Ishikawa (cell line): ENCODE data around the gene MYH7.

Experiments used
- CEBPB ChIP-seq: IDR thresholded peaks from 2 replicates; pipeline ENCODE4 v1.6.1; 2012
- CREB1 ChIP-seq: IDR thresholded peaks from 2 replicates; pipeline ENCODE4 v1.6.1; 2012; ENCODE audit warnings: low read depth
- EGR1 ChIP-seq: IDR thresholded peaks from 2 replicates; pipeline ENCODE4 v1.6.1; 2012
- EP300 ChIP-seq: IDR thresholded peaks from 2 replicates; pipeline ENCODE4 v1.6.1; 2012; ENCODE audit warnings: borderline replicate concordance
- FOXM1 ChIP-seq: IDR thresholded peaks from 2 replicates; pipeline ENCODE4 v1.6.1; 2012; ENCODE audit warnings: low read depth, borderline replicate concordance
- MAX ChIP-seq: IDR thresholded peaks from 2 replicates; pipeline ENCODE4 v1.6.1; 2012
- NFIC ChIP-seq: IDR thresholded peaks from 2 replicates; pipeline ENCODE4 v1.6.1; 2012
- RAD21 ChIP-seq: IDR thresholded peaks from 2 replicates; pipeline ENCODE4 v1.6.1; 2012; ENCODE audit warnings: low read depth
- REST ChIP-seq: IDR thresholded peaks from 2 replicates; pipeline ENCODE4 v1.6.1; 2012; ENCODE audit warnings: low read depth, mild to moderate bottlenecking
- TAF1 ChIP-seq: IDR thresholded peaks from 2 replicates; pipeline ENCODE4 v1.6.1; 2012; ENCODE audit warnings: low read depth, mild to moderate bottlenecking
- TCF12 ChIP-seq: IDR thresholded peaks from 2 replicates; pipeline ENCODE4 v1.6.1; 2012; ENCODE audit warnings: low read depth
- TEAD4 ChIP-seq: IDR thresholded peaks from 2 replicates; pipeline ENCODE4 v1.6.1; 2012
- USF1 ChIP-seq: IDR thresholded peaks from 2 replicates; pipeline ENCODE4 v1.6.1; 2012
- YY1 ChIP-seq: IDR thresholded peaks from 2 replicates; pipeline ENCODE4 v1.6.1; 2012; ENCODE audit warnings: low read depth
- ZBTB7A ChIP-seq: IDR thresholded peaks from 2 replicates; pipeline ENCODE4 v1.6.1; 2012; ENCODE audit warnings: low read depth

Gene MYH7

GRCh38 chr14:23392613-23393012 is 42.8 kb downstream of the MYH7 start:
- TF ChIP-seq YY1 (no peak), RAD21 (no peak), CEBPB (no peak), EP300 (no peak), MAX (no peak), FOXM1 (no peak), ZBTB7A (no peak), USF1 (no peak), REST (no peak), TCF12 (no peak), EGR1 (no peak), CREB1 (no peak), TAF1 (no peak)

- TF ChIP-seq TEAD4: no peak
- no peak for TF ChIP-seq CEBPB
- TF ChIP-seq NFIC: no peak
- TF ChIP-seq REST: no peak
- no peak for TF ChIP-seq CREB1
- no peak for TF ChIP-seq MAX
- no peak for TF ChIP-seq TAF1
- no peak for TF ChIP-seq TCF12
- TF ChIP-seq USF1: no peak
- no peak for TF ChIP-seq YY1
- TF ChIP-seq FOXM1: no peak
- no peak for TF ChIP-seq RAD21
- TF ChIP-seq EP300: no peak
- TF ChIP-seq ZBTB7A: no peak
Observed at GRCh38 chr14:23389396-23389795, 46.1 kb downstream of the MYH7 start.

GRCh38 chr14:23388996-23389395 is 46.5 kb downstream of the MYH7 start:
- TF ChIP-seq MAX: no peak
- no peak for TF ChIP-seq USF1
- TF ChIP-seq YY1: no peak
- no peak for TF ChIP-seq FOXM1
- TF ChIP-seq TAF1: no peak
- no peak for TF ChIP-seq ZBTB7A
- TF ChIP-seq REST: no peak
- TF ChIP-seq RAD21: no peak
- no peak for TF ChIP-seq CEBPB
- no peak for TF ChIP-seq NFIC
- TF ChIP-seq TCF12: no peak
- TF ChIP-seq CREB1: no peak
- TF ChIP-seq EGR1: no peak
- TF ChIP-seq TEAD4: no peak
- no peak for TF ChIP-seq EP300
